Ovary (tissue), 9 donors: ENCODE data around the gene WDR91. TPM values are rescaled to one million over a fixed set of nuclear protein-coding genes. Genes with fewer than 3 reads are reported as not detected.

ENCODE experiments used
- DNase-seq, 5 donors: peaks; one replicate each; pipeline ENCODE4 v3.0.0-alpha.2; 2019 to 2020
- H3K27ac ChIP-seq, 2 donors: fragments of 200-600 bp; one replicate each; pipeline versions ENCODE4 v1.5.1 to v1.8.0; 2019 to 2022
- H3K27me3 ChIP-seq: fragments of 200-600 bp; one replicate; pipeline ENCODE4 v1.8.0; 2022
- H3K36me3 ChIP-seq: fragments of 200-600 bp; sonication (generic); one replicate; pipeline ENCODE4 v1.5.1; 2019
- H3K4me1 ChIP-seq: one replicate; pipeline ENCODE4 v1.8.1; 2013; ENCODE audit warnings: mild to moderate bottlenecking, moderate library complexity; ENCODE audit not compliant: insufficient read depth
- H3K4me3 ChIP-seq: fragments of 200-600 bp; sonication (generic); one replicate; pipeline ENCODE4 v1.5.1; 2017
- H3K9me3 ChIP-seq, 2 donors: fragments of 200-600 bp in 1 of 2; sonication (generic) in 1 of 2; one replicate each; pipeline versions ENCODE4 v1.5.1 to v1.8.1; 2013 to 2019; ENCODE audit warnings: mild to moderate bottlenecking in 1 of 2, moderate library complexity in 1 of 2
- CTCF ChIP-seq, 3 donors: fragments of 450-650 bp in 2 of 3; fragments of 200-600 bp in 1 of 3; IDR thresholded peaks; one replicate each; pipeline versions ENCODE4 v1.5.1 to v1.8.0; 2016 to 2022; ENCODE audit warnings: antibody characterized with exemption in 3 of 3, mild to moderate bottlenecking in 1 of 3
- EP300 ChIP-seq: sonication (generic); formaldehyde crosslinking; IDR thresholded peaks from one replicate; pipeline ENCODE4 v1.6.1; 2017; ENCODE audit warnings: antibody characterized with exemption
- POLR2A ChIP-seq: fragments of 450-650 bp; IDR thresholded peaks from one replicate; pipeline ENCODE4 v1.6.1; 2017; ENCODE audit warnings: antibody characterized with exemption, mild to moderate bottlenecking, moderate library complexity
- WGBS, 3 donors: extraction: QIAGEN DNeasy Blood & Tissue Kit in 1 of 3; methylation state at CpG; one replicate each; pipeline versions ENCODE4 v1.1.5 to v1.1.7; 2013 to 2017; 5-methylcytosine and 5-hydroxymethylcytosine counted together
- intact Hi-C, 4 donors: fragments of 100-400 bp; cut with DNase I; formaldehyde crosslinking; loops; one replicate each; pipeline versions ENCODE4 v1.11.0 to v1.15.1; 2022 to 2023
- polyA plus RNA-seq, 2 donors: library from polyadenylated mRNA; stranded (reverse); fragments of 200-250 nt in 1 of 2; fragments of 350-450 nt in 1 of 2; fragmentation: Illumina TruSeq in 1 of 2; extraction: RNeasy Lipid Tissue Mini Kit (QIAGEN cat#74804) in 1 of 2; gene quantifications; one replicate each; pipeline ENCODE4 v1.2.3, GENCODE V29; 2013 to 2014
- total RNA-seq, 7 donors: library from RNA; depleted of rRNA in 2 of 7; stranded (reverse); fragments of >200 nt in 2 of 7; fragmentation: NEBNext Ultra II Directional in 3 of 7; extraction: Animal tissue kit (Norgen Biotek cat#: 25700) in 3 of 7; gene quantifications; one replicate each; pipeline versions ENCODE4 v1.1.0 to v1.2.4, GENCODE V29; 2016 to 2023
- donor health status: DM: no; HTN: no; CAD: no; lungs with moderate emphysema.
- donor health status: DM: no; HTN: no; CAD: no.
- donor health status: Bipolar disorder and iron deficiency.
- donor health status: DM: yes; HTN: yes; CAD: no.
- donor health status: DM: no; HTN: no; CAD: no.
- donor health status: DM: yes; HTN: yes; CAD: no.

The WDR91 gene
- total and polyA plus RNA-seq, 9 donors, result 12.6 to 56.3 (median 32.2) TPM

- Histone ChIP-seq H3K4me3 (no peak overlapping the region), H3K4me1 (peaks cover 1% of the 10 kb centered on the region), H3K27ac (no peak overlapping the region), H3K27me3 (no peaks in the 10 kb centered on the region), H3K36me3 (no peaks in the 10 kb centered on the region), H3K9me3 (no peaks in the 10 kb centered on the region)
- no peak for DNase-seq
- intact Hi-C loops, result no loop called here
- 89 to 91% (median 91%) methylated on average over 7 of the region's 7 CpGs for WGBS, 3 donors
- TF ChIP-seq POLR2A (no peak), EP300 (no peak), CTCF (IDR thresholded peaks at IDR 0.05) (no peak)
These were observed 2.0 kb downstream of the WDR91 start for GRCh38 chr7:135209225-135209834.

GRCh38 chr7:135208102-135208793, 3.1 kb downstream of the WDR91 start:
- Histone ChIP-seq H3K4me1 (peaks cover 1% of the 10 kb centered on the region), H3K27ac (no peak overlapping the region), H3K9me3 (no peaks in the 10 kb centered on the region), H3K4me3 (no peak overlapping the region), H3K27me3 (no peaks in the 10 kb centered on the region), H3K36me3 (no peaks in the 10 kb centered on the region)
- intact Hi-C loops, result no loop called here
- TF ChIP-seq POLR2A (no peak), CTCF (IDR thresholded peaks at IDR 0.05) (no peak), EP300 (no peak)
- WGBS, 3 donors, result 79 to 85% (median 85%) methylated on average over 6 of the region's 6 CpGs
- DNase-seq, result no peak

GRCh38 chr7:135207406-135208101, 3.8 kb downstream of the WDR91 start:
- H3K27me3 ChIP-seq, result no peaks in the 10 kb centered on the region
- intact Hi-C loops, result no loop called here
- no peaks in the 10 kb centered on the region for H3K9me3 ChIP-seq
- H3K4me3 ChIP-seq, result no peak overlapping the region
- TF ChIP-seq CTCF (IDR thresholded peaks at IDR 0.05), result no peak
- TF ChIP-seq POLR2A, result no peak
- no peak for TF ChIP-seq EP300
- H3K27ac ChIP-seq, result no peak overlapping the region
- DNase-seq, result no peak
- WGBS, 3 donors, result 86 to 89% (median 88%) methylated on average over 8 of the region's 8 CpGs
- peaks cover 1% of the 10 kb centered on the region for H3K4me1 ChIP-seq
- no peaks in the 10 kb centered on the region for H3K36me3 ChIP-seq

GRCh38 chr7:135206941-135207391, 4.4 kb downstream of the WDR91 start:
- Histone ChIP-seq H3K9me3 (no peaks in the 10 kb centered on the region), H3K27me3 (no peaks in the 10 kb centered on the region), H3K4me3 (no peak overlapping the region), H3K36me3 (no peaks in the 10 kb centered on the region), H3K27ac (no peak overlapping the region), H3K4me1 (peaks cover 1% of the 10 kb centered on the region)
- intact Hi-C loops, result no loop called here
- 82 to 88% (median 86%) methylated on average over 7 of the region's 7 CpGs for WGBS, 3 donors
- no peak for DNase-seq
- TF ChIP-seq POLR2A, result no peak
